GM06990 (cell line): ENCODE data around the gene POLR2H.
A peak's percentile ranks its signal among the peaks of the same experiment; 100 is the strongest.

Experiments
- DNase-seq: peaks from one replicate; pipeline ENCODE4 v3.0.0-alpha.2; 2011; ENCODE audit not compliant: insufficient read length; ENCODE audit errors: extremely low read depth
- H3K27me3 ChIP-seq: replicated peaks from 2 replicates; pipeline ENCODE4 v1.6.0; 2011; ENCODE audit warnings: low read length; ENCODE audit not compliant: control insufficient read depth, insufficient read depth
- H3K36me3 ChIP-seq: 2 replicates; pipeline ENCODE4 v1.5.1; 2011; ENCODE audit warnings: low read length; ENCODE audit not compliant: control insufficient read depth, insufficient read depth
- H3K4me3 ChIP-seq: replicated peaks from 2 replicates; pipeline ENCODE4 v1.5.1; 2011; ENCODE audit warnings: low read depth, mild to moderate bottlenecking, control low read depth, low read length
- TF ChIP-seq, protein P1 (sequence below): IDR thresholded peaks from 2 replicates; pipeline ENCODE4 v1.5.1; 2011; ENCODE audit warnings: low read length, control low read depth, mild to moderate bottlenecking, inconsistent platforms; ENCODE audit not compliant: insufficient read depth, poor library complexity, severe bottlenecking

The POLR2H gene

DNA sequence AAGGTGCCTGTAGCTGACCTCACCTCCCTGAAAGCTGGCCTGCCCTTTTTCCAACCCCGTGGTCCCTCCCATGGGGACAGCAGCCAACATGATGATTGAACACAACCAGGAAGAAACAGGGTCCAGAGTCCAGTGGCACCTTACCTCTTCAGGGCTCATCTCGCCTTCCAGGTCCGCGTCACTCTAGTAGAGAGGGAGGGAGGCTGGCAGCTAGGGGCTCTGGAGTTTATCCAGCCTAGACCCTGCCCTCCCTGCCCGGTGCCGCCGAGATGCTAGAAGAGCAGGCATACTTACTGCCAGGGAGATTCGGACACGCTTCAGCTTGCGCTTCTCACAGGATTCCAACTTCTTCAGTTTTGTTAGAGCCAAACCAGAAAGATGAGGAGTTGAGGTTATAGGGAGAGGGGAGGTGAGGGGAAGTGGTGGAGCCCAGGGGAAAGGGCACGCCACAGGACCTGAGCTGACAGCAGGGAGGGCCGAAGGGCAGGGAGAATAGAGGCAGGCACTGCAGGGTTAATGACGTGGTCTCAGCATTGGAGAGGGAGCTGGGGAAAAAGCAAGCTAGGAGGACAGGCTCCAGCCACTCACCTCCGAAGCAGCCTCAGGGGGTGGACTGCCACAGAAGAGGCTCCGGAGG, 9.2 kb upstream of the POLR2H start:
- TF ChIP-seq, protein P1, sequence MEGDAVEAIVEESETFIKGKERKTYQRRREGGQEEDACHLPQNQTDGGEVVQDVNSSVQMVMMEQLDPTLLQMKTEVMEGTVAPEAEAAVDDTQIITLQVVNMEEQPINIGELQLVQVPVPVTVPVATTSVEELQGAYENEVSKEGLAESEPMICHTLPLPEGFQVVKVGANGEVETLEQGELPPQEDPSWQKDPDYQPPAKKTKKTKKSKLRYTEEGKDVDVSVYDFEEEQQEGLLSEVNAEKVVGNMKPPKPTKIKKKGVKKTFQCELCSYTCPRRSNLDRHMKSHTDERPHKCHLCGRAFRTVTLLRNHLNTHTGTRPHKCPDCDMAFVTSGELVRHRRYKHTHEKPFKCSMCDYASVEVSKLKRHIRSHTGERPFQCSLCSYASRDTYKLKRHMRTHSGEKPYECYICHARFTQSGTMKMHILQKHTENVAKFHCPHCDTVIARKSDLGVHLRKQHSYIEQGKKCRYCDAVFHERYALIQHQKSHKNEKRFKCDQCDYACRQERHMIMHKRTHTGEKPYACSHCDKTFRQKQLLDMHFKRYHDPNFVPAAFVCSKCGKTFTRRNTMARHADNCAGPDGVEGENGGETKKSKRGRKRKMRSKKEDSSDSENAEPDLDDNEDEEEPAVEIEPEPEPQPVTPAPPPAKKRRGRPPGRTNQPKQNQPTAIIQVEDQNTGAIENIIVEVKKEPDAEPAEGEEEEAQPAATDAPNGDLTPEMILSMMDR = no peak
- Histone ChIP-seq H3K4me3 (no peak overlapping the region), H3K36me3 (no peaks in the 10 kb centered on the region), H3K27me3 (no peaks in the 10 kb centered on the region)
- no peak for DNase-seq

DNA sequence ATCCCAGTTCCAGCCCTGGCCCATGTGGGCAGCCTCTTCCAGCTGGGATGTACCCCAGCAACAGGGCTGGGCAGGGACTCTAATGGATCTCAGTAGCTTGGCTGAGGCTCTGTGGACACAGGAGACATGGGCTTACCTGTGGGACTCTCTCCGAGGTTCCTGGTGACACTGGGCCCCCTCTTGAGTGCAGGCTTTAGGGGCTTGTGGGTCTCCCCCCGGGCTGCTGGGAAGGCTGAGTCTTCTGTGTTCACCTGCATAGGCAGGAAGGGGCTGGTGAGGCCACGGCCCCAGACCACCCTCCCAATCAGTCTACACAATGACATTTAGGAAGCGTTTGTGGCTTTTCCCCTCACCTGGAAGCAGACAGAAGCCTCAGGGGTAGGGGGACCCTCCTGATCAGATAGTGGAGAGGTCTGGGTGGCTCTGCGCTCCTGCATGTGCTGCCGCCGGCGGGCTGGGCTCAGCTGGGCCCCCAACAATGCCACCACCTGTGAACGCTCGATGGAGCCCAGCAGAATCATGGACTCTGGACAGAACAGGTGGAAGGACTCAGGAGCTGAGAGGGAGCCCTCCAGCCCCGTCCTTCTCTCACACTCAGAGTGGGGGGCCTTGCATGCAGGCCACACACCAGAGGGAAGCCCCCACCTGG, 8.5 kb upstream of the POLR2H start:
- Histone ChIP-seq H3K36me3 (no peaks in the 10 kb centered on the region), H3K4me3 (no peak overlapping the region), H3K27me3 (no peaks in the 10 kb centered on the region)
- no peak for DNase-seq
- TF ChIP-seq, protein P1 = no peak

- Histone ChIP-seq H3K27me3 (no peaks in the 10 kb centered on the region), H3K36me3 (no peaks in the 10 kb centered on the region), H3K4me3 (no peak overlapping the region)
- TF ChIP-seq, protein P1 = no peak
- DNase-seq = no peak
Observed at GRCh38 chr3:184353546-184353941, 8.0 kb upstream of the POLR2H start.

- Histone ChIP-seq H3K27me3 (no peaks in the 10 kb centered on the region), H3K36me3 (no peaks in the 10 kb centered on the region), H3K4me3 (no peak overlapping the region)
- no peak for DNase-seq
- TF ChIP-seq, protein P1 = peak; percentile 90
Observed at GRCh38 chr3:184354121-184354728, 7.3 kb upstream of the POLR2H start.

GRCh38 chr3:184354754-184355153, 6.8 kb upstream of the POLR2H start:
- Histone ChIP-seq H3K27me3 (no peaks in the 10 kb centered on the region), H3K36me3 (no peaks in the 10 kb centered on the region), H3K4me3 (no peak overlapping the region)
- TF ChIP-seq, protein P1 = no peak
- no peak for DNase-seq
